Measurements from ENCODE around the gene C16orf96.

The C16orf96 gene

DNA sequence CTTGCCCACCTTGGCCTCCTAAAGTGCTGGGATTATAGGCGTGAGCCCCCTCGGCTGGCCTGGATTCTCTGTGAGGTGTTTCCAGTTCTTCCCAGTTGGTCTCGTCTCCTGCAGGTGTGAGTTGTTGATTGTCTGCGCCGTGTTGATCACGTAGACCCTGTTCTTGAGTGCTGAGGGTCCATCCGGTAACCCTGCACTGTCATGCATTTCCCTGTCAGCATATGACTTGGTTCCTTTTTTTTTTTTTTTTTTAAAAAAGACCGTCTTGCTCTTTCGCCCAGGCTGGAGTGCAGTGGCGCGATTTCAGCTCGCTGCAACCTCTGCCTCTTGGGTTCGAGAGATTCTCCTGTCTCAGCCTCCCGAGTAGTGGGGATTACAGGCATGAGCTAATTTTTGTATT is 85.8 kb downstream of the C16orf96 start:
- no peak for TF ChIP-seq ZBTB7A (IDR thresholded peaks at IDR 0.05; ENCODE audit: low read depth)
- no peak for TF ChIP-seq YY1 (IDR thresholded peaks at IDR 0.05; ENCODE audit: low read depth)
- TF ChIP-seq NFIC (IDR thresholded peaks at IDR 0.05), result no peak
- TF ChIP-seq, protein P1, sequence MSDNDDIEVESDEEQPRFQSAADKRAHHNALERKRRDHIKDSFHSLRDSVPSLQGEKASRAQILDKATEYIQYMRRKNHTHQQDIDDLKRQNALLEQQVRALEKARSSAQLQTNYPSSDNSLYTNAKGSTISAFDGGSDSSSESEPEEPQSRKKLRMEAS (IDR thresholded peaks at IDR 0.05), result no peak
- TF ChIP-seq, protein P2, sequence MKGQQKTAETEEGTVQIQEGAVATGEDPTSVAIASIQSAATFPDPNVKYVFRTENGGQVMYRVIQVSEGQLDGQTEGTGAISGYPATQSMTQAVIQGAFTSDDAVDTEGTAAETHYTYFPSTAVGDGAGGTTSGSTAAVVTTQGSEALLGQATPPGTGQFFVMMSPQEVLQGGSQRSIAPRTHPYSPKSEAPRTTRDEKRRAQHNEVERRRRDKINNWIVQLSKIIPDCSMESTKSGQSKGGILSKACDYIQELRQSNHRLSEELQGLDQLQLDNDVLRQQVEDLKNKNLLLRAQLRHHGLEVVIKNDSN (IDR thresholded peaks at IDR 0.05), result no peak
- TF ChIP-seq TEAD4 (IDR thresholded peaks at IDR 0.05), result no peak
- no peak for TF ChIP-seq TCF12 (IDR thresholded peaks at IDR 0.05; ENCODE audit: low read depth)
- TF ChIP-seq RAD21 (IDR thresholded peaks at IDR 0.05; ENCODE audit: low read depth), result no peak
- TF ChIP-seq, protein P3, sequence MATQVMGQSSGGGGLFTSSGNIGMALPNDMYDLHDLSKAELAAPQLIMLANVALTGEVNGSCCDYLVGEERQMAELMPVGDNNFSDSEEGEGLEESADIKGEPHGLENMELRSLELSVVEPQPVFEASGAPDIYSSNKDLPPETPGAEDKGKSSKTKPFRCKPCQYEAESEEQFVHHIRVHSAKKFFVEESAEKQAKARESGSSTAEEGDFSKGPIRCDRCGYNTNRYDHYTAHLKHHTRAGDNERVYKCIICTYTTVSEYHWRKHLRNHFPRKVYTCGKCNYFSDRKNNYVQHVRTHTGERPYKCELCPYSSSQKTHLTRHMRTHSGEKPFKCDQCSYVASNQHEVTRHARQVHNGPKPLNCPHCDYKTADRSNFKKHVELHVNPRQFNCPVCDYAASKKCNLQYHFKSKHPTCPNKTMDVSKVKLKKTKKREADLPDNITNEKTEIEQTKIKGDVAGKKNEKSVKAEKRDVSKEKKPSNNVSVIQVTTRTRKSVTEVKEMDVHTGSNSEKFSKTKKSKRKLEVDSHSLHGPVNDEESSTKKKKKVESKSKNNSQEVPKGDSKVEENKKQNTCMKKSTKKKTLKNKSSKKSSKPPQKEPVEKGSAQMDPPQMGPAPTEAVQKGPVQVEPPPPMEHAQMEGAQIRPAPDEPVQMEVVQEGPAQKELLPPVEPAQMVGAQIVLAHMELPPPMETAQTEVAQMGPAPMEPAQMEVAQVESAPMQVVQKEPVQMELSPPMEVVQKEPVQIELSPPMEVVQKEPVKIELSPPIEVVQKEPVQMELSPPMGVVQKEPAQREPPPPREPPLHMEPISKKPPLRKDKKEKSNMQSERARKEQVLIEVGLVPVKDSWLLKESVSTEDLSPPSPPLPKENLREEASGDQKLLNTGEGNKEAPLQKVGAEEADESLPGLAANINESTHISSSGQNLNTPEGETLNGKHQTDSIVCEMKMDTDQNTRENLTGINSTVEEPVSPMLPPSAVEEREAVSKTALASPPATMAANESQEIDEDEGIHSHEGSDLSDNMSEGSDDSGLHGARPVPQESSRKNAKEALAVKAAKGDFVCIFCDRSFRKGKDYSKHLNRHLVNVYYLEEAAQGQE (IDR thresholded peaks at IDR 0.05; ENCODE audit: low read depth), result no peak
- no peak for TF ChIP-seq CREB1 (IDR thresholded peaks at IDR 0.05; ENCODE audit: low read depth)
- no peak for TF ChIP-seq CEBPB (IDR thresholded peaks at IDR 0.05)
- TF ChIP-seq EP300 (IDR thresholded peaks at IDR 0.05; ENCODE audit: borderline replicate concordance), result no peak
- TF ChIP-seq EGR1 (IDR thresholded peaks at IDR 0.05), result no peak
- no peak for TF ChIP-seq FOXM1 (IDR thresholded peaks at IDR 0.05; ENCODE audit: borderline replicate concordance, low read depth)
- no peak for TF ChIP-seq TAF1 (IDR thresholded peaks at IDR 0.05; ENCODE audit: low read depth)

DNA sequence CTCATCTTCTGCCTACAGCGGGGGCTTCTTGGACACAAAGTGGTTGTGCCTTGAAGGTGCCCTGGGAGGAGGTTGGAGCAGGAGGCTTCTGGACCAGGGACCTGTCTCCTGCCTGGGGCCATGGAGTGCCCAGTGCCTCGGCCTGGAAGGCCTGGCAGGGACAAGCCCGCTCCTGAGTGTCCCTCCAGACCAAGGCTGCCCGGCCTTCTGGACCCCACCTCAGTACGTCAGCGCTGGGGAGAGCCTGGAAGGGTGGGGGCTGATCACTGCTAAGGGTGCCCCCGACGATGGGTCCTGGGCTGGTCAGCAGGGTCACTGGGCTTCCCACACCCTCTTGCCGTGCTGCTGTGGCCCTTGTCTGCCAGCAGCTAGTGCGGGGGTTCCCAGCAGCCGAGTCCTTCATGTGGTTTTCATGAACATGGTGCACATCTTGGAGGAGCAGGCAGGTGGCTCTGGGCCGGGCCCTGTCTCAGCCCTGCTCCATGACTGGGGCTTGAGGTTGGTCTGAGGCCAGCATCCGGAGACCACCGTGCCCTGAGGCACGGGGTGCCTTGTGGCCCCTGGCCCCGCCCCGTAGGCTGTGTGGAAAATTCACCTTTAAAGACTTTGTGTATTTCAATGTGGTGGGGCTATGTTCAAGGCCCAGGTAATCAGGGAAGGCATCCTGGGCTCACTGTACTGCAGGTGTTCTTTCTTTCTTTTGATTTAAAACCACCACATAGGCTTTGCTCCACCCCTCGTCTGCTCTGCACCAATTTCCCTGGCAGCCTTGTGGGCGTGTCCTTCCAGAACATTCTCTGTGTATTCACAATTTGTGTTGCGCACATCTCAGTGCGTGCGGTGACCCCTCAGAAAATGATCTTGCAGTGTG is 90.9 kb downstream of the C16orf96 start:
- TF ChIP-seq EP300 (IDR thresholded peaks at IDR 0.05; ENCODE audit: borderline replicate concordance) (no peak), FOXM1 (IDR thresholded peaks at IDR 0.05; ENCODE audit: borderline replicate concordance, low read depth) (no peak)

DNA sequence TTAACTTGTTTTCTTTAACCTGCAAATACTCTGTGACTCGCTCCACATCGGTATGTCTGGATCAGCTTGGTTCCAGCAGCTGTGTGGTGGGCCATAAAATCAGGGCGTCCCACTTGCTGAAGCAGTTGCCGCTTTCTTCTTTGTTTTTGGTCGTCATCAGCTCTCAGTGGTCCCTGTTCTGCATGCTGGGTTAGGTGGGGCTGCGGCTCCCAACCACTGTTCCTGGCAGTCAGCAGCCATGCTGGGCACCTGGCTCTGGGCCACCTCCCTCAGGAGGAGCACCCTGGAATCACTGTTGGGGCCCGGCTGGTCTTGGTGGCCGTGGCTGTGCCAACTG is 91.5 kb downstream of the C16orf96 start:
- TF ChIP-seq, protein P2 (IDR thresholded peaks at IDR 0.05), result no peak
- TF ChIP-seq TCF12 (IDR thresholded peaks at IDR 0.05; ENCODE audit: low read depth), result no peak
- TF ChIP-seq TEAD4 (IDR thresholded peaks at IDR 0.05), result no peak
- TF ChIP-seq CEBPB (IDR thresholded peaks at IDR 0.05), result no peak
- no peak for TF ChIP-seq YY1 (IDR thresholded peaks at IDR 0.05; ENCODE audit: low read depth)
- TF ChIP-seq CREB1 (IDR thresholded peaks at IDR 0.05; ENCODE audit: low read depth), result no peak
- TF ChIP-seq, protein P1 (IDR thresholded peaks at IDR 0.05), result no peak
- TF ChIP-seq EGR1 (IDR thresholded peaks at IDR 0.05), result no peak

DNA sequence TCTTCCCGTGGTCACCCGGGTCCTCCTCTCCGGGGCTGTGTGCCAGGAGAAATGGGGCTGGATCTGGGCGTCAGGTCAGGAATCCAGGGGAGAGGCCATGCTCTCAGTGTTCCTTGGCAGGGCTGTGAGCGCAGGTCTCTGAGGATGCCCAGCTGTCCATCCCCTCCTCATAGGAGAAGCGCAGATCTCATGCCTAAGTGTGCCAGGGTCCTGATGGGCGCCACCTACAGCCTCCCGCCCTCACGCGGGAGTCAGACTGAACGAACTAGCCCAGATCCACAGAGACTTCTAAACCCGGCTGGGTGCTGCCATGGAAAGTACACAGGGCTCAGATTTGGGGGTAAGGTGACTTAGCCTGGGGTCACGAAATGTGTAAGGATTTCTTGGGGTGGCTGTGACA is 92.8 kb downstream of the C16orf96 start:
- no peak for TF ChIP-seq EGR1 (IDR thresholded peaks at IDR 0.05)
- TF ChIP-seq, protein P2 (IDR thresholded peaks at IDR 0.05), result no peak
- TF ChIP-seq EP300 (IDR thresholded peaks at IDR 0.05; ENCODE audit: borderline replicate concordance), result no peak
- TF ChIP-seq YY1 (IDR thresholded peaks at IDR 0.05; ENCODE audit: low read depth), result no peak
- TF ChIP-seq, protein P3 (IDR thresholded peaks at IDR 0.05; ENCODE audit: low read depth), result no peak
- TF ChIP-seq TCF12 (IDR thresholded peaks at IDR 0.05; ENCODE audit: low read depth), result no peak
- TF ChIP-seq CREB1 (IDR thresholded peaks at IDR 0.05; ENCODE audit: low read depth), result no peak
- no peak for TF ChIP-seq NFIC (IDR thresholded peaks at IDR 0.05)
- TF ChIP-seq, protein P1 (IDR thresholded peaks at IDR 0.05), result no peak
- TF ChIP-seq TAF1 (IDR thresholded peaks at IDR 0.05; ENCODE audit: low read depth), result no peak
- no peak for TF ChIP-seq FOXM1 (IDR thresholded peaks at IDR 0.05; ENCODE audit: borderline replicate concordance, low read depth)
- no peak for TF ChIP-seq TEAD4 (IDR thresholded peaks at IDR 0.05)
- TF ChIP-seq RAD21 (IDR thresholded peaks at IDR 0.05; ENCODE audit: low read depth), result no peak

DNA sequence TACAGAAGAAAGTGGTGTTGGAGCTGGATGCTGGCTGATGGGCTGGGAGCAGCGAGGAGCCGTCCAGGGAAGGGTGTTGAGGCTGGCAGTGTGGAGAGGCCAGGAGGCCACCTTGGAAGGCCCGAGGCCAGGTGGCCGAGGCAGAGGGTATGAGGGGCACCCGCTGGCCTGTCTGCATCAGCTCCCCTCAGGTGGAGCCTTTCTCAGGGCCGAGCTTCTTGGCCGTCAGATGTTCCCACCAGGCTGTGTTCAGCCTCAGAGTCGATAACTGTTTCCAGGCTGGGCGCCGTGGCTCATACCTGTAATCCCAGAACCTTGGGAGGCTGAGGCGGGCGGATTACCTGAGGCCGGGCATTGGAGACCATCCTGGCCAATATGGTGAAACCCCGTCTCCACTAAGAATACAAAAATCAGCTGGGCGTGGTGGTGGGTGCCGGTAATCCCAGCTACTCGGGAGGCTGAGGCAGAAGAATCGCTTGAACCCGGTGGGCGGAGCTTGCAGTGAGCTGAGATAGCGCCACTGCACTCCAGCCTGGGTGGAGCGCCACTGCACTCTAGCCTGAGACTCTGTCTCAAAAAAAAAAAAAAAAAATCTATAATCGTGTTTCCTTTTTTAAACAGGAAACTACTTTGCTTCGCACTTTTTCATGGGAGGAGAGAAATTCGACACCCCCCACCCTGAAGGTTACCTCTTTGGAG is 93.8 kb downstream of the C16orf96 start:
- TF ChIP-seq CEBPB (IDR thresholded peaks at IDR 0.05), result no peak
- TF ChIP-seq, protein P2 (IDR thresholded peaks at IDR 0.05), result no peak
- no peak for TF ChIP-seq TAF1 (IDR thresholded peaks at IDR 0.05; ENCODE audit: low read depth)
- TF ChIP-seq EGR1 (IDR thresholded peaks at IDR 0.05), result no peak
- no peak for TF ChIP-seq NFIC (IDR thresholded peaks at IDR 0.05)
- no peak for TF ChIP-seq YY1 (IDR thresholded peaks at IDR 0.05; ENCODE audit: low read depth)
- TF ChIP-seq TCF12 (IDR thresholded peaks at IDR 0.05; ENCODE audit: low read depth), result no peak
- TF ChIP-seq RAD21 (IDR thresholded peaks at IDR 0.05; ENCODE audit: low read depth), result no peak
- TF ChIP-seq FOXM1 (IDR thresholded peaks at IDR 0.05; ENCODE audit: borderline replicate concordance, low read depth), result no peak
- TF ChIP-seq ZBTB7A (IDR thresholded peaks at IDR 0.05; ENCODE audit: low read depth), result no peak
- TF ChIP-seq CREB1 (IDR thresholded peaks at IDR 0.05; ENCODE audit: low read depth), result no peak
- TF ChIP-seq, protein P3 (IDR thresholded peaks at IDR 0.05; ENCODE audit: low read depth), result no peak
- TF ChIP-seq TEAD4 (IDR thresholded peaks at IDR 0.05), result no peak
- TF ChIP-seq, protein P1 (IDR thresholded peaks at IDR 0.05), result no peak
- no peak for TF ChIP-seq EP300 (IDR thresholded peaks at IDR 0.05; ENCODE audit: borderline replicate concordance)
